ENCODE measurements around the gene HS2ST1.

DNA sequence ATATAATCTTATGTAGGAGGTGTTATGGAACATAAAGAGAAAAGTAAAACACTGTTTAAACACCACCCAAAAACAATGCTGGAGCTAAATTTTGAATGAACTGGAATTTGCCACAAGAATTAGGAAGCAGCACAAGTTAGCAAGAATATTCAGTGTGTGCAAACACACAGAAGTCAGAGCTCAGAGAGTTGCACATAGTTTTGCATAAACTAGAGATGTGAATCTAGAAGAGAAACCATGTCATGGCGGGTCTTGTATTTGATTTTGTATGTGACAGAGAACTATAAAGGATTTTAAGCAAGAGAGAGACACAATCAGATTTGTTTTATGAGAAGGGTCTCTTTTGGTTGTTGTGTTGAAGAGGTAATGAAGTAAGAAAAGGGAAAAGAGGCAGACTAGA lies 38.7 kb upstream of the HS2ST1 start:
- TF ChIP-seq, protein P1, sequence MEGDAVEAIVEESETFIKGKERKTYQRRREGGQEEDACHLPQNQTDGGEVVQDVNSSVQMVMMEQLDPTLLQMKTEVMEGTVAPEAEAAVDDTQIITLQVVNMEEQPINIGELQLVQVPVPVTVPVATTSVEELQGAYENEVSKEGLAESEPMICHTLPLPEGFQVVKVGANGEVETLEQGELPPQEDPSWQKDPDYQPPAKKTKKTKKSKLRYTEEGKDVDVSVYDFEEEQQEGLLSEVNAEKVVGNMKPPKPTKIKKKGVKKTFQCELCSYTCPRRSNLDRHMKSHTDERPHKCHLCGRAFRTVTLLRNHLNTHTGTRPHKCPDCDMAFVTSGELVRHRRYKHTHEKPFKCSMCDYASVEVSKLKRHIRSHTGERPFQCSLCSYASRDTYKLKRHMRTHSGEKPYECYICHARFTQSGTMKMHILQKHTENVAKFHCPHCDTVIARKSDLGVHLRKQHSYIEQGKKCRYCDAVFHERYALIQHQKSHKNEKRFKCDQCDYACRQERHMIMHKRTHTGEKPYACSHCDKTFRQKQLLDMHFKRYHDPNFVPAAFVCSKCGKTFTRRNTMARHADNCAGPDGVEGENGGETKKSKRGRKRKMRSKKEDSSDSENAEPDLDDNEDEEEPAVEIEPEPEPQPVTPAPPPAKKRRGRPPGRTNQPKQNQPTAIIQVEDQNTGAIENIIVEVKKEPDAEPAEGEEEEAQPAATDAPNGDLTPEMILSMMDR (IDR thresholded peaks at IDR 0.05) = no peak
- TF ChIP-seq EP300 (IDR thresholded peaks at IDR 0.05) (no peak), POLR2A (IDR thresholded peaks at IDR 0.05) (no peak), POLR2AphosphoS5 (IDR thresholded peaks at IDR 0.05) (no peak)
